Prostate gland (tissue), 2 donors: ENCODE data around the gene IMPG1.

Experiments used
- POLR2A ChIP-seq: fragments of 450-650 bp; IDR thresholded peaks from one replicate; pipeline ENCODE4 v1.6.1; 2016; ENCODE audit warnings: antibody characterized with exemption, mild to moderate bottlenecking
- POLR2AphosphoS5 ChIP-seq: sonication (generic); formaldehyde crosslinking; IDR thresholded peaks from one replicate; pipeline ENCODE4 v1.6.1; 2017; ENCODE audit warnings: antibody characterized with exemption
- TF ChIP-seq, protein P1 (sequence below), 4 experiments: fragments of 200-600 bp in 2 of 4; fragments of 450-650 bp in 2 of 4; sonication (generic) in 2 of 4; IDR thresholded peaks; 1 replicate in 3 of 4; 2 replicates in 1 of 4; pipeline ENCODE4 v1.5.1; 2016 to 2019; ENCODE audit warnings: antibody characterized with exemption in 4 of 4, mild to moderate bottlenecking in 2 of 4, moderate library complexity in 2 of 4

DNA sequence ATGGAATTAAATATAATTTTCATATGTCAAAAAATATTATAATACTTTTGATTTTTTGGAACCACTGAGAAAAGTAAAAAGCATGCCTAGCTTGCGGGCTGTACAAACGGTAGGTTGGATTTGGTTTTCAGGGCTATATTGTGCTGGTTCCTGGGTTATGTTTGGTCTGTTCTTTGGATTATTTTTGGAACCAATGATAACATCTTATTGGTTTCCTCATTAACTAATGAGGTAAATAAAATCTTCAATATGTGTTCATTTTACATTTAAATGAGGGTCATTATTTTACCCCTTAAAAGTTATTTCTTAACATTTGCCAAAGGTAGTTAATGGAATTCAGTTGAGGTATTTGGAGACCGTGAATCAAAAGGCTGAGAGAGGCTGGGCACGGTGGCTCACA, 96.6 kb downstream of the IMPG1 start:
- TF ChIP-seq POLR2A (no peak), POLR2AphosphoS5 (no peak)
- TF ChIP-seq, protein P1, sequence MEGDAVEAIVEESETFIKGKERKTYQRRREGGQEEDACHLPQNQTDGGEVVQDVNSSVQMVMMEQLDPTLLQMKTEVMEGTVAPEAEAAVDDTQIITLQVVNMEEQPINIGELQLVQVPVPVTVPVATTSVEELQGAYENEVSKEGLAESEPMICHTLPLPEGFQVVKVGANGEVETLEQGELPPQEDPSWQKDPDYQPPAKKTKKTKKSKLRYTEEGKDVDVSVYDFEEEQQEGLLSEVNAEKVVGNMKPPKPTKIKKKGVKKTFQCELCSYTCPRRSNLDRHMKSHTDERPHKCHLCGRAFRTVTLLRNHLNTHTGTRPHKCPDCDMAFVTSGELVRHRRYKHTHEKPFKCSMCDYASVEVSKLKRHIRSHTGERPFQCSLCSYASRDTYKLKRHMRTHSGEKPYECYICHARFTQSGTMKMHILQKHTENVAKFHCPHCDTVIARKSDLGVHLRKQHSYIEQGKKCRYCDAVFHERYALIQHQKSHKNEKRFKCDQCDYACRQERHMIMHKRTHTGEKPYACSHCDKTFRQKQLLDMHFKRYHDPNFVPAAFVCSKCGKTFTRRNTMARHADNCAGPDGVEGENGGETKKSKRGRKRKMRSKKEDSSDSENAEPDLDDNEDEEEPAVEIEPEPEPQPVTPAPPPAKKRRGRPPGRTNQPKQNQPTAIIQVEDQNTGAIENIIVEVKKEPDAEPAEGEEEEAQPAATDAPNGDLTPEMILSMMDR (IDR thresholded peaks at IDR 0.05): no peak
